NCI-H1105 treated with DMSO at 0.1 percent for 48 hours (cell line): ENCODE results near the gene GJB4.
"Not testable (repeated sequence)": the region's sequence is repeated elsewhere in the genome, so short reads cannot be mapped to it uniquely, and the experiment has no call there.

Experiments used
- DNase-seq: peaks from one replicate; lab custom pipeline; 2025; lab: John Stamatoyannopoulos, UW

The GJB4 gene

DNA sequence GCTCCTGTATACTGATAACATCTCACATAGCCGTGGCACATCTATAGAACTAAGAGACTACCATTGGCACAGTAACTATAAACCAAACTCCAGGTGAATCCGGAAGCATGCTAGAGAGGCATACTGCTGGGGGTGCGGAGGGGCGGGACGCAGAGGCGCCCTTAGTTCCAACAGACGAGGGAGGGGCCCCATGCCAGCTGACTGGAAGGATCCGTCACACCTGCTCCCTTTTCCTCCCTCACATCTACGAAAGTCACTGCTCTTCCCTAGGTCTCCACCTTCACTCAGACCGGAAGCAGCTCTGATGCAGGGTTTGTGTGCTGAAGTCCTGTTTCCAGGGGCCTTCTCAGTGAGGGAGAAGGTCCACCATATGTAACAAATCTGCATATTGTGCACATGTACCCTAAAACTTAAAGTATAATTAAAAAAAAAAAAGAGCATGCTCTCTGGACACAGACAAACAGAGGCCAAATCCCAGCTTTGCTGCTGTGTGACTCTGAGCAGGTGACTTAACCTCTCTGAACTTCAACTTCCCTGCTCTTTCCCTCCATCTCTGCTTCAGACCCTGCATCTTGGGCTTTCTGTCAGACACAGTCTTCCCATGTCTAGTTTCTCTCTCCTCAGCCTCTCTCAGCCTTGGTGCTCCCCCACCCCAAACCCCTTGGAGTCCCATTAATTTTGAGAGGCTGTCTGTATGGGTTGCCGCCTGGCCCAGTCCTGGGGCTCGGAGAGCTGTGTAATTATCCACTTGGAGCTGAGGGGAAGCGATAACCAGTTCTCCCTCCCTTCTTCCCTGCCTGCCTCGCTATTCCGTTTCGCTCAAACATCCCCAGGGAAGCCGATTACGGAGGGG, 12.5 kb upstream of the GJB4 start:
- DNase-seq: no peak

DNA sequence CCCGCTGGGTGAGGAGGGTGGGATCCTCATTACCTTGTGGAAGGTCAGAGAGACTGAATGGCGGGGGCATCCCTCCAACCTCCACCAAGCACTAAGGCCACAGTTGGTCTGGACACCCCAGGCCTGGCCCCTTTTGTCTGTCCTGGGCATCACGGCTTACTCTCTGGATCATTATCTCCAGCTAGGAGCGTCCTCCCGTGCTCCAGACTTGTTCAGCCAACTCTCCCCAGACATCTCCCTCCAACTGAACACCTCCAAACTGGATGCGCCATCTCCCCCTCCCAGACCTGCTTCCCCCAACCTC, 11.9 kb upstream of the GJB4 start:
- no peak for DNase-seq

DNA sequence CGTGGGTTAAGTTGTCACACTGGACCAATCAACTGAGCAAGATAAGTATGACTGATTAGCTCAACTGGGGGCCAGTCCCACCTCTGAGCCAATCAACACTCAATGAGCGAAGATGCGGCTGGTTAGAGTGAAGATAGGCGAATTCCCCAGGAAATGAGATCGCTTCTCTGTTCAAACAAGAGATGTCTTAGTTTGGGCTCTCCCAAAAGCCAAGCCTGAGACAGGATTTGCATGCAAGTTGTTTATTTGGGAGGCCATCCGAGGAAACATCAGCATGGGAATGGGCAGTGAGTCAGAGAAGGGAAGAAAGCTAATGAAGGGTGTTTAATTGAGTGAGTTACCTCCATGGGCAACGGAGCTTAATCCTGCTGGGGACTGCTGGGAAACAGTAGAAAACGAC, 9.5 kb upstream of the GJB4 start:
- no peak for DNase-seq

DNA sequence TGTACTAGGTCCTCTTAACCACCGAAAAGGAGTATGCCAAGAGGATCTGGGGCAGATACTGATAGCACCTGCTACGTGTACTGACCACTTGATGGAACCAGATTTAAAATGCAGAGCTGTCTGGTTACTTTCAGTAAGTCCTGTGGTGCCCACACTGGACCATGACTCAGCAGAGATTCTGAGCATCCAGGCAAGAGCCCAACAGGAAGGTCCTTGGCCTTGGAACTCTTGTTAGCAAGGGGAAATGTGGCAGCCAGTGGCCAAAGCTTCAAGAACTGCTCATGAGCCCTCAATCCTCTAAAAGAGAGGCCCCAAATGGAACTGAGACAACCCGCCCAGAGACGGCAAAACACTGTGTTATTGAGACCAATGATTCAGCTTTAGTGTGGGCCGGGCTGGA, 8.9 kb upstream of the GJB4 start:
- no peak for DNase-seq

DNA sequence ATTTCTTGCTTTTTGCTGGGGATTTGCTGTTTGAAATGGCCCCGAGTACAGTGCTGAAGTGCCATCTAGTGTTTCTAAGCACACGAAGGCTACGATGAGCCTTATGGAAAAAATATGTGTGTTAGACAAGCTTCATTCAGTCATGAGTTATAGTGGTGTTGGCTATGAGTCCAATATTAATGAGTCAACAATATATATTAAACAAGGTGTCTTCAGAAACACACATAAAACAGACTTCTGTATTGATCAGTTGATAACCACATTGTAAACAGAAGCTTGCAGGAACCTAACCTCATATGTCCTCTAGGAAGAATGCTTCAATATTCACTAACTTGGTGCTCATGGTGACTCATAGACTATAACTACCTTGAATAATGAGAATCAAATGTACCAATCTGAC, 6.4 kb upstream of the GJB4 start:
- DNase-seq: no peak

DNA sequence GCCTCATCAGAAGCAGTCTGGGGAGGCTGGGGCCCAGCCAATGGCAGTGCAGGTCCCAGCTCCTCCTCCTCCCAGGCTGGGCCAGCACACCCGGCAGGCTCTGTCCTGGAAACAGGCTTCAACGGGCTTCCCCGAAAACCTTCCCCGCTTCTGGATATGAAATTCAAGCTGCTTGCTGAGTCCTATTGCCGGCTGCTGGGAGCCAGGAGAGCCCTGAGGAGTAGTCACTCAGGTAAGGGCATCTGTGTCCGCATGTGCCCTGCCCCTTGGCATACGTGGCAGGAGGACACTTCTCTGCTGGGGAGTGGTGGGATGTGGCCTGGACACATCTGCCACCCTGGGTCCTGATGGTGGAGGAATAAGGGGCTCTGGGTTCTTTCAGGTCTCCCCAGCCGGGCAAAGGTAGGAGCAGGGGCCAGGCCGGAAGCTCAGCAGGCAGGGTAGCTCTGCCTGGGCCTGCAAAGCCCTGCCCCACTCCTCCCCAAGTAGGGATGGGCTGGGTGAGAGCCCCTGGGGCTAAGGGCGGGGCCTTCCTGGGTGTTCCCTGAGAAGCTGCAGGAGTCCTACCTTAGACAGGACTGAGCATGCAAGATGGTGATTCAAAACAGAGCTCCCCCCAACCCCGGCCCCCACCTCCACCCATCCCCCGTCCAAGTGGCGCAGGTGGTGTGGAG, 4.4 kb upstream of the GJB4 start, which contains the start of gene GJB5:
TSS of gene GJB5 (plus strand) at position 84 of the 674 bp plus-strand sequence. CDS start 2,284 bp downstream, outside the sequence.
- DNase-seq: no peak

DNA sequence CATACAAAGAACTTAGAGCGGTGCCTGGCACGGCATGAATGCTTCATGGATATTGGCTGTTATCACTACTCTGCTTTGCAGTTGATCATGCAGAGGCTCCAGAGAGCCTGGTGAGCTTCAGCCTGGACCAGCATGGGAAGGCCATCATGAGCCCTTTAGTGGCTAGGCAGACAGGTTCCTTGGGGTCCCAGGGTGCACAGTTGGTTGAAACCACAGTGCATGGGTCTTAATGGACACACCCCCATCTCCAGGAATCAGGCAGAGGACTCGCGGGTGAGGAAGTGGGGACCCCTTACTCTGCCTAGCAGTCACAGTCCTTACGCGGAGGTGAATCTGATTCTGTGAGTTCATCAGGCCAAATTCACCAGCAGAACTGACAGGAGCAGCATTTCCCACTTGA, 3.6 kb upstream of the GJB4 start:
- no peak for DNase-seq

DNA sequence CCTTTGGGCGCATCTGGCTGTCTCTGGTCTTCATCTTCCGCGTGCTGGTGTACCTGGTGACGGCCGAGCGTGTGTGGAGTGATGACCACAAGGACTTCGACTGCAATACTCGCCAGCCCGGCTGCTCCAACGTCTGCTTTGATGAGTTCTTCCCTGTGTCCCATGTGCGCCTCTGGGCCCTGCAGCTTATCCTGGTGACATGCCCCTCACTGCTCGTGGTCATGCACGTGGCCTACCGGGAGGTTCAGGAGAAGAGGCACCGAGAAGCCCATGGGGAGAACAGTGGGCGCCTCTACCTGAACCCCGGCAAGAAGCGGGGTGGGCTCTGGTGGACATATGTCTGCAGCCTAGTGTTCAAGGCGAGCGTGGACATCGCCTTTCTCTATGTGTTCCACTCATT, 2.2 kb upstream of the GJB4 start:
- no peak for DNase-seq

DNA sequence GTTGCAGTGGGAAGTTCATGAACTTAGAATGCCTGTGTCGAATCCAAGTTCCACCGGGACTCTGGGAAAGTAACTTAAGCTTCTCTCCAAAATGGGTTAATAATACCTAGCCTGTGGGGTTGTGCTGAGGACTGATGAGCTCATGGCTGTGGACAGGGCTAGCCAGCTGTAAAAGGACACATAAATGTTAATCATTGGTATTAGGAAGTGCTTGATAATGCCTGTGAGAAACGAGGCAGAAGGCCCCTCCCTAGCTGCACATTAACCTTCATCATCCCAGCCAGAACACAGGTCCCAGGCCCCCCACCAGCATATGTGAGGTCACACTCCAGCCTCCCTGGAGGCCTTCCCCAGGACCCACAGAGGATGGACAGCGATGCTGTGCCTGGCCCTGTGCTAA, 789 bp upstream of the GJB4 start:
- no peak for DNase-seq

DNA sequence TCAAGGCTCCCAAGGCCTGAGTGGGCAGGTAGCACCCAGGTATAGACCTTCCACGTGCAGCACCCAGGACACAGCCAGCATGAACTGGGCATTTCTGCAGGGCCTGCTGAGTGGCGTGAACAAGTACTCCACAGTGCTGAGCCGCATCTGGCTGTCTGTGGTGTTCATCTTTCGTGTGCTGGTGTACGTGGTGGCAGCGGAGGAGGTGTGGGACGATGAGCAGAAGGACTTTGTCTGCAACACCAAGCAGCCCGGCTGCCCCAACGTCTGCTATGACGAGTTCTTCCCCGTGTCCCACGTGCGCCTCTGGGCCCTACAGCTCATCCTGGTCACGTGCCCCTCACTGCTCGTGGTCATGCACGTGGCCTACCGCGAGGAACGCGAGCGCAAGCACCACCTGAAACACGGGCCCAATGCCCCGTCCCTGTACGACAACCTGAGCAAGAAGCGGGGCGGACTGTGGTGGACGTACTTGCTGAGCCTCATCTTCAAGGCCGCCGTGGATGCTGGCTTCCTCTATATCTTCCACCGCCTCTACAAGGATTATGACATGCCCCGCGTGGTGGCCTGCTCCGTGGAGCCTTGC, 1.7 kb downstream of the GJB4 start:
- no peak for DNase-seq

DNA sequence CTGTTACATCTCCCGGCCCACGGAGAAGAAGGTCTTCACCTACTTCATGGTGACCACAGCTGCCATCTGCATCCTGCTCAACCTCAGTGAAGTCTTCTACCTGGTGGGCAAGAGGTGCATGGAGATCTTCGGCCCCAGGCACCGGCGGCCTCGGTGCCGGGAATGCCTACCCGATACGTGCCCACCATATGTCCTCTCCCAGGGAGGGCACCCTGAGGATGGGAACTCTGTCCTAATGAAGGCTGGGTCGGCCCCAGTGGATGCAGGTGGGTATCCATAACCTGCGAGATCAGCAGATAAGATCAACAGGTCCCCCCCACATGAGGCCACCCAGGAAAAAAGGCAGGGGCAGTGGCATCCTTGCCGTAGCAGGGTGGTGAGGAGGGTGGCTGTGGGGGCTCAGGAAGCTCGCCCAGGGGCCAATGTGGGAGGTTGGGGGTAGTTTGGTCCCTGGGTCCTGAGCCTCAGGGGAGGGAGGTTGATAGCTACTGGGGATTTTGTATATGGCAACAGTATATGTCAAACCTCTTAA, 2.3 kb downstream of the GJB4 start:
- no peak for DNase-seq

DNA sequence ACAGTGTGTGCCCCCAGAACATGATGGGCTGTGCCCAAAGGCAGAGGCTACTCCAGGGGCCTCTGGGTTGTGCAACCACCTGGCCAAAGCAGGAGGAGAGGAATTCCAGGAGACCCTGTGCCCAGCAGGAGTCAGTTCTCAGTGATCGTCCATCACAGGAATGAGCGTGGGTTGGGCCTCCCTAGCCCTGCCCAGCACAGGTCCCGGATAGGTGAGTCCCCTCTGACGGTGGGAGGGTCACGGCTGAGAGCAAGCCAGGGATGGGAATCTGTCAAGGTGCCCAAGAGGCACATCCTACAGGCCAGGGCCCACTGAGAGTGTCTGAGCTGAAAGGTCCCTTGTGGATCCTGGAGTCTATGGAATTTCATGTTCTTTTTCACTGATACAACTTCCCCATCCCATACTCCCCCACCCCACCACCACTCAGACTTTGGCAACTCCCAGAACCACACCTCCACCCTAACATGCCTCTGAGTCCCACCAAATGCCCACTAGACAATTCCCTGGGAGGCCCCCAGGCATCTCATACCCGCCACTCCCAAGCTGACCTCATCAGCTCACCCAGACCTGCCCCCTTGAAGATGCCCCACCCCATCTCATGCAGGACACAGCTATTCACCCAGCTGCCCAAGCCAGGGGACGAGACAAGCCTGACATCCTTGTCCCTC, 3.1 kb downstream of the GJB4 start:
- DNase-seq: no peak

DNA sequence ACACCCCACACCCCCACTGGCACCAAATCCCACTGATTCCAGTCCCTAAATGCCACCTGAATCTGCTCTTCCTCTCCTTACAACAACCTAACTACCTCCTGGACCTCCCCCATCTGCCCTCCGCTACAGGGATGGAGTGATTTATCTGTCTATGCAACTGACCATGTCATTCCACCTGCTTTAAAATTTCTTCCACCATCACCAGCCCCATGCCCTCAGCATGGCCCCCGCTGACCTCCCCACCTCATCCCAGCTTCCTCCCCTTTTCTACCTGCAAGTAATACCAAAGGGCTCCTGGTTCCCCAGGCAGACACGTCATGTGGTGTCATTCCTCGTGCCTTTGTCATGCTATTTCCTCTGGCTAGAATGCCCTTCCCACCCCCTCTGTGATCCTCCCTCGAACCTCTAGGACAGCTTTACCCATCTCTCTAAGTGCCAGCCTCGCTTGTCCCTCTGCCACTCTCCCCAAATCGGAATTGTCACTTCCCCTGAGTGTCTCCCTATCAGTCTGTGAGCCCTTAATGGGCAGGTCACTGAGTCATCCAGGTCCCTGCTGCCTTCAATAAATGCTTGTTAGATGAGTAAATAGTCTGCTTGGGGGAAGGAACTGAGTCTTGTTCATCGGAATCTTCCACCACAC, 3.7 kb downstream of the GJB4 start:
- DNase-seq: no peak

DNA sequence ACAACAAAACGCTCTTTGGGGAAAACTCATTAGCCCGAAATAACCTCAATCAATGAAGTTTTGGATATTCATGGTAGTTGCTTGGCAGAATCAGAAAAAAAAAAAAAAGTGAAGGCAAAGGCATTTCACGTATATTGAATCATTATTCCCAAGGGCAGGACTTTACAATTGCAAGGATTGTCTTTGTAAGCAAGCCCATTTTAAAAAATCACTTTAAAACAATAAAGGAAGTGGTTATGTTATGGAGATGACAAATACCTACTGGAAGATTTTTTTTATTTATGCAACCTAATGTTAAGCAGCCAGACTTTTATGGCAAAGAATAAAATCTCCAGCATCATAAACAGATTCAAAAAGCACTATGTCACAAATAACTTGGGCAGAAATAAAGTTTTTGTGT, 9.3 kb downstream of the GJB4 start:
- DNase-seq: no peak

DNA sequence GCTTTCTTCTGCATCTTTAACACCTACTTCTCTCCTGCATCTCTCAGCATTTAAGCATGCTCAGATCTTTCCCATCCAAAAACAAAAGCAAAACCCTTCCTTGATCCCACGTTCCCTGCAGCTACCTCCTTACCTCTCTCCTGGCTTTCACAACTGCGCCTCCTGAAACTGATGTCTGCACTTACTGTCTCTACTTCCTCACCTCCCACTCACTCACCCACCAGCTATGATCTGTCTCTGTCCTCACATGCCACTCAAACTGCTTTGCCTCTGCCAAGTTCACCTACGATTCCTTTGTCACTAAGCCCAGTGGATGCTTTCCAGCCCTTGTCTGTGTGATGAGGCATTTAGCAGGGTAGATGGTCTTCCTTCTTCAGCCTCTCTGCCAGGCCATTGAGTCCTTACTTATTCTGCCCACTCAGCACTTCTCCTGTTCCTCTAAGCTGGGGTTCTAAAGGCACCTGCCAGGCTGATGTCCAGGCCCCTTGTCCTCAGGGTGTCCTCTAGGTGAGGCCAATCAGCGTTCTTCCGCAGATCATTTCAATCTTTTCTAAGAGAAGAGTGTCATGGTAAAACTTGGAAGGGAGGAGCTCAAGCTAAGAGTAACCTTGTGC, 11.5 kb downstream of the GJB4 start:
- no peak for DNase-seq

DNA sequence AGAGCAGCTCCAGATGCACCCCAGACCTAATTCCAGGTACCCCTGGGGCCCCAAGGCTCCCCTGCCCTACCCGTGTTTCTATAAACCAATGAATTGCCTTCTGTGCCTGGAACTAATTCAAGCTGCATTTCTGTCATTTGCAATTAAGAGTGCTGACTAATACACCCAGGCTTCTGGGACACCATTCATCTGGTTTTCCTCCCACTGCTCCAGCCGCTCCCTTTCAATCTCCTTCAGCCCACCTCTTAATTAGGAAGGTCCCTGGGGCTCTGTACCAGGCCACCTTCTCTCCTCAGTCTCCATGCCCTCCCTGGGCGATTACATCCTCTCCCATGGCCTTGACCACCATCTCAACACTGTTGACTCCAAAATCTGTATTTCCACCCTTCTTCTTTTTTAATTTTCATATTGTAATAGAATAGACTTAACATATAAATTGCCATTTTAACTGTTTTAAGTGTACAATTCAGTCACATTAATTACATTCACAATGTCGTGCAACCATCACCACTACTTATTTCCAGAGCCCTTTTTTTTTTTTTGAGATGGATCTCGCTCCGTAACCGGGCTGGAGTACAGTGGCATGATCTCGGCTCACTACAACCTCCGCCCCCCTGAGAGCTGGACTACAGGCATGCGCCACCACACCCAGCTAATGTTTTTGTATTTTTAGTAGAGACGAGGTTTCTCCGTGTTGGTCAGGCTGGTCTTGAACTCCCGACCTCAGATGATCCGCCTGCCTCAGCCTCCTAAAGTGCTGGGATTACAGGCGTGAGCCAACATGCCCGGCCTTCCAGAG, 12.2 kb downstream of the GJB4 start:
- no peak for DNase-seq

DNA sequence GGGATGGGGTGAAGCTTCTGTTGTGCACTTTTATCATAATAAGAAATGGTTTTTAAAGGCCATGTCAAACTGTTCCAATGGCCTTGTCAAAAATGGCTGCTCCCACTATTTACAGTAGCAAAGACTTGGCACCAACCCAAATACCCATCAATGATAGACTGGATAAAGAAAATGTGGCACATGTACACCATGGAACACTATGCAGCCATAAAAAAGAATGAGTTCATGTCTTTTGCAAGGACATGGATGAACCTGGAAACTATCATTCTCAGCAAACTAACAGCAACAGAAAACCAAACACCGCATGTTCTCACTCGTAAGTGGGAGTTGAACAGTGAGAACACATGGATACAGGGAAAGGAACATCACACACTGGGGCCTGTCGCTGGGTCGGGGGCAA, 13.6 kb downstream of the GJB4 start:
- DNase-seq: not testable (repeated sequence)

DNA sequence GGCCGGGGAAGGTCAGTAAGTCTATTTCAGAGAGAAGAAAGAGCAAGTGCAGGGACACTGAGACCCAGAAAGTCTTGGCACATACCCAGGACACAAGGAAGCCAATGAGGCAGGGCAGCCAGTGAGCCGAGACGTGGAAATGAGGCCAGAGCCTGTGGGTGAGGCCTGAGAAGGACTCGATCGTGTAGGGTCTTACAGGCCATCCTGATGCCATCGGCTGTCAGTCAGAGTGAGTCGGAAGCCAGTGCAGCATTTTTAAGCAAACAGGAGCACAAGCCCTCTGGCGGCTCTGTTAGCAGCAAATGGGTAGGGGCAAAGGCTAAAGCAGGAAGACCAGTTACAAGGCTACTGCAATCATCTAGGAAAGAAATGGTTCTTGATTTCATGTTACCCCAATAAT, 15.4 kb downstream of the GJB4 start:
- no peak for DNase-seq

DNA sequence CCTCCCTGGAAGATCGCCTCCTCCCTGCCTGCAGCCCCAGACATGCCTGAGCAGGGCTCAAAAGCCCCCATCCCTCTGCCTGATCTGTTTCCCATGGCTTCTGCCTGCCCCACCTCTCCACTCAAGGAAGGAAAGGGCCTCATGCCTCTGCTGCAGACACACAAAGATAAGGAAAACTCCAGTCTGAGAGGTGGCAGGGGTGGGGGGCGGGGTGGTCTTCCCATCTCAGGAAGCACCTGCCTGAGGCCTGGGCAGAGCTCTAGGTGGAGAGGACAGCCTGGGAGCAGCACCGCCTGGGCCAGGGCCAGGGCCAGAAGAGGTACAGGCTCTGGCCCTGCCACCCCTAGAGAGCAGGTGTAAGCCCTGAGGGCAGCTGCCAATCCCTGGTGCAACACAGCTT, 17.4 kb downstream of the GJB4 start:
- no peak for DNase-seq

DNA sequence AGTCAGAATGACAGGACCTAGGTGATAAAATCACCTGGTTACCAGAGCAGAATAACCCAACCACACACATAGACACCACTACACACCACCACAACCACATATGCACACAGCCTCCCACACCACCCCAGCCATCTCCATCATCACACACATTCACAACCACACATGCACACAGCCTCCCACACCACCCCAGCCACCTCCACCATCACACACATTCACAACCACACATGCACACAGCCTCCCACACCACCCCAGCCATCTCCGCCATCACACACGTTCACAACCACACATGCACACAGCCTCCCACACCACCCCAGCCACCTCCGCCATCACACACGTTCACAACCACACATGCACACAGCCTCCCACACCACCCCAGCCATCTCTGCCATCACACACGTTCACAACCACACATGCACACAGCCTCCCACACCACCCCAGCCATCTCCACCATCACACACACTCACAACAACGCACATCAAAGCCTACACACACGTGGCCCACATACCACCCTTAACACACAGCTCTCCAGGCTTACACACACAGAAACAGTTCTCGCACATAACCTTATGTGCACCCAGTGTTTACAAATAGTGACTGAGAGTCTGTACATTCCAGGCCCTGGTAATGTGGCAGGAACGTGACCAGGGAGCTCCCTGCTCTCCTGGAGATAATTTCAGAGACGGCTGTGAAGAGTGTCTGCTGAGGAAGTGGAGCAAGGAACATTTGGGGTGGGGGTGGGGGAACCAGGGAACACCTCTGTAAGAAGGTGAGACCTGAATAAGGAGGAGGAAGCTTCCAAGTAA, 18.2 kb downstream of the GJB4 start:
- DNase-seq: no peak
